ENCODE measurements around the gene GRM3.

GRM3 gene

DNA sequence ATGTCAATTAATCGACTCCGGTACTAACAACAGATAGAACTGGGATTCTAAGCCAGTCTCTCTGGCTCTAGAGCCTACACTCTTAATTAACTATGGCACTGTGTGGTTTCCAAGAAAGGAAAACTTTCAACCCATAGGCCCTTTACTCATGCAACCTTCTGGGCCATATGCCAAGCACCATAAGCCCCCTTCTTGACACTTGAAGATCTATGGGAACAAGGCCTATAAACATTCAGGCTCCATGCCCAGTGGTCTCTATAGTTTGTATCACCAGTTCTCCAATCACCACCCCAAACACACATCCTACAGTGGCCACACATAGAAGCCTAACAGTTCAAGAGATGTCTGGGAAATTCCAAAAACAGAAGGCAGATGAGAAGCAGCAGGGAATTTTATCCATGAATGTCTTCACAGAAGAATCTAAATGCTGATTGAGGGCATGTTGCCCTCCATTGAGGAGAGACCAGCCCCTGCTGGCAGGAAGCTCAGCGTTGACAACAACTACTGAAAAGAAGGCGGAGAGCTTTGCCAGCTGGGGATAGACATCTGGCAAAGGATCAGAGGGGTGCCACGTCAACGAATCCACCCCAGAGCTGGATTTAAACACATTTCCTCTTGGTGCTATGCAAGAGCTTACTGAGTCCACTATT, 64.4 kb downstream of the GRM3 start:
- DNase-seq, result no peak
- no peak overlapping the region for H3K4me3 ChIP-seq (ENCODE audit: low read depth, low read length)

DNA sequence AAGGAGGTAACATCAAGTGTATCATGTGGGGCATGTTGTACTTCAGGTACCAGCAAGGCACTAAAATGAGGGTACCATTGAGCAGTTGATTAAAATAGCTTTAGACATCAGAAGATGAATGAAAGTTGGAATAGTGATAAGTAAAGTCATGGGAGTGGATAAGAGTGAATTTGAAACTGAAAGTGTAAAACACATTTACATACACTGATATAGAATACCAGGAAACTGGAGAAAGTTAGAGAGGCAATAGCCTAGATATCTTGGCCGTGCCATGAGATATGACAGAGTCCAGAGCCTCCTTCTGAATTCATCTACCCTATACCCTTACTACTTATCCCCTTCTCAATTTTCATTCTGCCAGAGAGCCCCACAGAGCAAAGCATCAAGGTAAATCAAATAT, 76.6 kb downstream of the GRM3 start:
- Histone ChIP-seq H3K9me3 (ENCODE audit: severe bottlenecking) (no peaks in the 10 kb centered on the region), H3K27ac (no peak overlapping the region), H3K36me3 (no peaks in the 10 kb centered on the region), H3K4me3 (ENCODE audit: low read depth, low read length) (no peak overlapping the region), H3K27me3 (ENCODE audit: insufficient read depth, low read depth, severe bottlenecking) (no peaks in the 10 kb centered on the region)
- no peak for DNase-seq
- TF ChIP-seq, protein P1, sequence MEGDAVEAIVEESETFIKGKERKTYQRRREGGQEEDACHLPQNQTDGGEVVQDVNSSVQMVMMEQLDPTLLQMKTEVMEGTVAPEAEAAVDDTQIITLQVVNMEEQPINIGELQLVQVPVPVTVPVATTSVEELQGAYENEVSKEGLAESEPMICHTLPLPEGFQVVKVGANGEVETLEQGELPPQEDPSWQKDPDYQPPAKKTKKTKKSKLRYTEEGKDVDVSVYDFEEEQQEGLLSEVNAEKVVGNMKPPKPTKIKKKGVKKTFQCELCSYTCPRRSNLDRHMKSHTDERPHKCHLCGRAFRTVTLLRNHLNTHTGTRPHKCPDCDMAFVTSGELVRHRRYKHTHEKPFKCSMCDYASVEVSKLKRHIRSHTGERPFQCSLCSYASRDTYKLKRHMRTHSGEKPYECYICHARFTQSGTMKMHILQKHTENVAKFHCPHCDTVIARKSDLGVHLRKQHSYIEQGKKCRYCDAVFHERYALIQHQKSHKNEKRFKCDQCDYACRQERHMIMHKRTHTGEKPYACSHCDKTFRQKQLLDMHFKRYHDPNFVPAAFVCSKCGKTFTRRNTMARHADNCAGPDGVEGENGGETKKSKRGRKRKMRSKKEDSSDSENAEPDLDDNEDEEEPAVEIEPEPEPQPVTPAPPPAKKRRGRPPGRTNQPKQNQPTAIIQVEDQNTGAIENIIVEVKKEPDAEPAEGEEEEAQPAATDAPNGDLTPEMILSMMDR (IDR thresholded peaks at IDR 0.05; ENCODE audit: low read depth, low read length), result no peak

More for the DNA sequence above, 64.4 kb downstream of the GRM3 start:
- TF ChIP-seq, protein P1 (IDR thresholded peaks at IDR 0.05; ENCODE audit: low read depth, low read length), result no peak
- no peaks in the 10 kb centered on the region for H3K9me3 ChIP-seq (ENCODE audit: severe bottlenecking)
- no peaks in the 10 kb centered on the region for H3K27me3 ChIP-seq (ENCODE audit: insufficient read depth, low read depth, severe bottlenecking)
- H3K36me3 ChIP-seq, result no peaks in the 10 kb centered on the region
- H3K27ac ChIP-seq, result no peak overlapping the region

DNA sequence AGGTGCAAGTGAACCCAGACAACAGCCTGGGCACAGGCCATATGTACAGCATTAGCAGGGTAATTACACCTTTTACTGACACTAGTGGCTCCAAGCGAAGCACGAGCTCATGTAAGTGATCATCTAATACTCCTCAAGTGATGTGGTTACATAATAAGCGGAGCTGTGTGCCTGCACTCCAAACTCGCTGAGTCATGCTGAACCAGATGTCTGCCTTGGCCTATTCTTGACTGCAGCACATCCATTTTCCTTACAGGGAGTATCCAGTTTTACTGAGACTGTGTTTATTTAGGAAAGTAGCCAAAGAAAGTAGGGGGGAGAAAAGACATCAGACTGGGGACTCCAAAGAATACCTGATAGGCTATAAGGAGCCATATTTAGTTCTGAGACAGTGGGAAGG, 90.1 kb downstream of the GRM3 start:
- Histone ChIP-seq H3K27me3 (ENCODE audit: insufficient read depth, low read depth, severe bottlenecking) (no peaks in the 10 kb centered on the region), H3K27ac (no peak overlapping the region), H3K36me3 (no peaks in the 10 kb centered on the region), H3K9me3 (ENCODE audit: severe bottlenecking) (no peaks in the 10 kb centered on the region), H3K4me3 (ENCODE audit: low read depth, low read length) (no peak overlapping the region)
- DNase-seq, result no peak
- TF ChIP-seq, protein P1 (IDR thresholded peaks at IDR 0.05; ENCODE audit: low read depth, low read length), result no peak

DNA sequence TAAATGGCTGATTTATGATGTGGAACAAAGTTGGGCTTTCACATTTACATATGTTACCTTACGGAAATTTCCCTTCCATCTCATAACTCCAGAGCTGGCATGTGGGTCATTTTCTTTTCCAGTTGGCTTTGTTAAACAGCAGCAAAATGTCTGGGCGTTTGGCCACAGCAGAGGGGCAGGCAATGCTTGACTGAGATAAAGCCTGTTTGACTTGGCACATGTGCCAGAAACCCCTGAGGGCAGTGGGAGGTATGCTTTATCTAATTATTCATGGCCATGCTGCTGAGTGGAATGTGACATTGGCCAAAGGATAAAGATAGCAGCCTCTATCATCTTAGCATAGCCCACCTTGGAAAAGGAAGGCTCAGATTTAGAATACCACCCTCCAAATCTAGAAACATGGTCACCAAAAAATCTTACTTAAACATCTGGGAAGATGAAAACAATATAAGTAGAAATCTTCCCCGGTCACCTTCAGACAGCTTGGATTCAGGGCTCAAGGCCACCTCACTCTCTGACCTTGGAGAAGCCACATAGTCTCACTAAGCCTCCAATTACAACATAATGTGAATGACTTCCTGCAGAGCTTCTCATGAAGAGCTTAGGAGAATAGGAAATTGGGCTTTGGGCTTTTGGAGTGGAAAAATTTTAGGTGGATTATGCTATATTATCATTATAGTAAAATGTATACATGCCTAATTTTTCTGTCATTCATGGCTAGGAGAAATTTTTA, 101.5 kb downstream of the GRM3 start:
- H3K9me3 ChIP-seq (ENCODE audit: severe bottlenecking), result no peaks in the 10 kb centered on the region
- H3K36me3 ChIP-seq, result no peaks in the 10 kb centered on the region
- no peak overlapping the region for H3K4me3 ChIP-seq (ENCODE audit: low read depth, low read length)
- DNase-seq, result no peak
- no peaks in the 10 kb centered on the region for H3K27me3 ChIP-seq (ENCODE audit: insufficient read depth, low read depth, severe bottlenecking)
- no peak overlapping the region for H3K27ac ChIP-seq
- TF ChIP-seq, protein P1 (IDR thresholded peaks at IDR 0.05; ENCODE audit: low read depth, low read length), result no peak

DNA sequence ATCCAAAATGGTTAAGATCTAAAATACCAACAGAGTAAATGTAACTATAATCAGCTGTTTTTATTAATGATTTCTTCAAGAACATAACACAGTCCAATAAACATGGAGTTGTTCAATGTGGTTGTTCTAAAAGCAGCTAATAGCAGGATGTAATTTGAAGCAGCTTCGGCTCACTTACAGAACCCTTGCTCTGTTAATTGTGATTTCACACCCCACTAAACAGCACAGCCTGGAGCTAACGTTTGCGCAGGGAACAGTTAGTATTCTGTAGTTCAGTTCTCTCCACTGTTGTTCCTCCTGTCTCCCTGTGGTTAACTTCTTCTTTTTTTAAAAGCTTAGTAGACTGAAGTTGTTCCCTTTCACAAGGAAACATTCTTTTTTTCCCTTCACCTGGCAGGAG, 104.0 kb downstream of the GRM3 start:
- Histone ChIP-seq H3K27me3 (ENCODE audit: insufficient read depth, low read depth, severe bottlenecking) (no peaks in the 10 kb centered on the region), H3K36me3 (no peaks in the 10 kb centered on the region), H3K4me3 (ENCODE audit: low read depth, low read length) (no peak overlapping the region), H3K9me3 (ENCODE audit: severe bottlenecking) (no peaks in the 10 kb centered on the region), H3K27ac (no peak overlapping the region)
- DNase-seq, result no peak
- TF ChIP-seq, protein P1 (IDR thresholded peaks at IDR 0.05; ENCODE audit: low read depth, low read length), result no peak
